ENCODE measurements around the gene ACTR1A.
"Not testable (repeated sequence)": the region's sequence is repeated elsewhere in the genome, so short reads cannot be mapped to it uniquely, and the experiment has no call there.

ACTR1A gene

DNA sequence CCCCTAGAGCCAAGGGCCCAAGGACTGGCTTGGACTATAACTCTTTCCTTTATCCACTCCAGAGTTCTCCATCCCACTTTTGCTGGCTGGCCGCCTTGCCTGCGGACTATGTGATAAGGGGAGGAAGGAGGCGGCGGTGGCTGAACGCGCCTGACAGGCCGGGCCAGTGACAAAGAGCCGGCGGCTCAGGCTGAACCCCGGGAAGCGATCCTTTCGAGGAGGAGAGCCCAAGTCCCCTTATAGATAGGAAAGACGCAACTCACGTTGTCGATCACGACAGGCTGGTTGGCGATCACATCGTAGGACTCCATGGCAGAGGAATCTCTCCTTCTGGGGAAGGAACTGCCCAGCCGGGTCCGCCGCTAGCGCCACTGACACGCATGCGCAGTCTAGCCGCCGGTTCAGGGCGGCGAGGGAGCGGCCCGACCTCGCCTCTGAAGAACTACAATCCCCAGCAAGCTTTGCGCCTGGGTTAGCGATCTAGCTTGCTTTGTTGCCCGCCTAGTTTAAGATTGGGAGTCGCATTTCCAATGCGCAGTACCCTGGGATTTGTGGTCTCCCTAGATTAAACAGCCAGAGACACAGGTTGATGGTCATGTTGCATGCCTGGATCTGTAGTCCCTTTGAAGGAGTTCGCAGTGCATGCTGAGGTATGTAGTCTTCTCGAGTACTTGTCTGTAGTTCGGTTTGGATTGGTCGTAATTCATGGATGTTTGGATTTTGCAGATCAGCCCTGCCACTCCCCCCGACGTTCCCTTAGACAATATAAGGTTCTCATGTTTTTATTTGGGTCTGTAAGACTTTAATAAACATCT, at the start of gene ACTR1A:
TSS of gene ACTR1A (minus strand) at position 376 of the 815 bp plus-strand sequence. CDS start at position 311, 65 bp downstream.
- peak; percentile 97 for DNase-seq

DNA sequence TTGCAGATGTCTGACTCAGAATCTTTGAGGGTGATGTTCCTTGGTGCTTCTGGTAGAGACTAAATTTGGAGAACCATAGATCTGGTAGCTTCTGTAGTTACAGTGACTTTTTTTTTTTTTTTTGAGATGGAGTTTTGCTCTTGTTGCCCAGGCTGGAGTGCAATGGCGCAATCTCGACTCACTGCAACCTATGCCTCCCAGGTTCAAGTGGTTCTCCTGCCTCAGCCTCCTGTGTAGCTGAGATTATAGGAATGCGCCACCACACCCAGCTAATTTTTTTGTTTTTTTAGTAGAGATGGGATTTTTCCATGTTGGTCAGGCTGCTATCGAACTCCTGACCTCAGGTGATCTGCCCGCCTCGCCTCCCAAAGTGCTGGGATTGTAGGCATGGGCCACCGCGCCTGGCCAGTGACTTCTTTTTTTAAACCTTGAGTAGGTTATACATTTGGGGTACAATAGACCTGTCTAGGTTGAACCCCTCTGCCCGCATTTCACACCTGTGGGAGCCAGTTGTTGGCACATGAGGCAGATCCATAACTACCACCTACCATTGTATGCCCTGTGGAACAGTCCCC, 48.2 kb upstream of the ACTR1A start:
- no peak for DNase-seq

- DNase-seq: no peak
Observed at GRCh38 chr10:102549549-102549948, 47.0 kb upstream of the ACTR1A start.

DNA sequence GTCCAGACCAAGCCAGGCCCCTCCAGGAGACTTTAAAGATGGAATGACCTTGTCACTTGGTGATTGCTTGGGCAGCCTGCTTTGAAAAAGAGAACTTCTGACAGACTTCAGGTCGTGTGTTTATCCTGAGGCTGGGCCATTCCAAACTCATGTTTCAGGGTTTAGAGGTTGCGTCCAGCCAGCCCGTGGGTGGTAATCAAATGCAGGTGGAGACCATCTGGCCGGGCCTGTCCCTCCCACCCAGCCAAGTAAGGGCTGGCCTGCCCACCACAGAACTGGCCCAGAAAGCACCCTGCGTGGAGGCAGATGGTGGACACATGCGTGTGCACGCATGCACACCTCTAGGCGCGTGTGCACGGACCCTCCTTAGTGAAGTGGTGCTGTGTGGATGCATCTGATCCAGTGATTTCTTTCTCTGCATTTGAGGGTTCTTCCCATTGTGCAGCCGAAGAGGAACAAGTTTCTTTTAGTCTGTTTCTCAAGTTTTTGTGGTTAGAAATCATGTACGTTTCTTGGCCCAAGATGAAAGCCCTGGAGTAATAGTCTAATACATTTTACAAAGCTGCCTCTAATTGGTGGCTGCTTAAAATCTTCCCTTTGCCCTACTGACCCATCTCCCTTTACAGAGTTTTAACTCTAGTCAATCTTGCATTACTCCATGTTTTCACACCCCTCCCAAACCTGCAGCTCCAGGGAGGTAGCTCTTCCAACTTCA, 44.3 kb upstream of the ACTR1A start:
- DNase-seq: no peak

GRCh38 chr10:102545997-102546396, 43.5 kb upstream of the ACTR1A start:
- DNase-seq: no peak

- DNase-seq: no peak
Observed at GRCh38 chr10:102545265-102545871, 42.9 kb upstream of the ACTR1A start.

DNA sequence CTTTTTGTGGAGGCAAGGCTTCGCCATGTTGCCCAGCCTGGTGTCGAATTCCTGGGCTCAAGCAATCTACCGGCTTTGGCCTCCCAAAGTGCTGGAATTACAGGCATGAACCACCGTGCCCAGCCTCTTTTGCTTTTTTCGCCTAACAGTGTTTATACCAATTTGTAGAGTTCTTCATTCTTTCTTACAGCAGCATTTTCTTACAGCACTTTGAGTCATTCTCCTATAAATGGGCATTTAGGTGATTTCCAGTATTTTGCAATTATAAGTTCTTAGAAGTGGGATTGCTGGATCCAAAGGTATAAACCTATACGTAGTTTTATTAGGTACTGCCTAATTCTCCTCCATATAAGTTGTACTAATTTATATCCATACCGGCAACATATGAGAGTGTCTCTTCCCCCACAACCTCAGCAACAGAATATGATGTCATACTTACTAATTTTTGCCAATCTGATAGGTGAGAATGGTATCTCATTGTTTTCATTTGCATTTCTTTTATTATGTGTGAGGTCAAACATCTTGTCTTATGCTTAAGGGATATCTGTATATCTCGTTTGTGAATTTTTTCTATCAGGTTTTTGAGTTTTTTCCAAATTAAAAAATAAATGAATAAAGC, 40.4 kb upstream of the ACTR1A start:
- peak; percentile 12 for DNase-seq

- DNase-seq: peak; percentile 7
Observed at GRCh38 chr10:102540023-102540422, 37.5 kb upstream of the ACTR1A start.

DNA sequence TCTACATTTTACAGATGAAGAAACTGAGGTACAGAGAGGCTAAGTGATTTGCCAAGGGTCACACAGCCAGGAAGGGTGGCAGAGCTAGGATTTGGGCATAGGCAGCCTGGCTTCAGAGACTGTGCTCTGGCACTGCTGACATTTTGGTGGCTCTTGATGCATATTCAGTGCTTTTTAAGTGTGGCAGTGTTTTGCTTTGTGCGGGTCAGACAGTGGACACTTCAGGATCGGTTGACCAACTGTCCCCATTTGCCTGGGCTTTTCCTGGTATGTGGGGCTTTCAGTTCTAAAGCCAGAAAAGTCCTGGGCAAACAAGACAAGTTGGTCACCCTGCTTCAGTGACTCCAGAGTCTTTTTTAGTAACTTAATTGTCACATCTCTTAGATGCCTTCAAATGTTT, 36.3 kb upstream of the ACTR1A start:
- DNase-seq: no peak

DNA sequence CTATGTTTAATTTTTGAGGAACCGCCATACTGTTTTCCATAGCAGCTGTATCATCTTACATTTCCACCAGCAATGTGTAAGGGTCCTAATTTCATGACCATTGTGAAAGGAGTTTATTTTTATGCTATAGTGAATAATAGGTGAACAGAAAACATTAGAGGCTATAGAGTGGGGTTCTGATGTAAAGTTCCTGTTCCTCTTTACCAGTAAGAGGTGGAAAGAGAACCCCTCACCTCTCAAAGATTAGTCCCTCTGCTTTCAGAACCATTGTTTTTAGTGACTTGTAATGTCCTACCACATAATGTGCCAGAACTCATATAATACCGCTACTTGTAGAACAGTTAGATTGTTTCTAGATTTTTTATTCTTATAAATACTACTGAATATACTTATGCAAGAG, 35.4 kb upstream of the ACTR1A start:
- no peak for DNase-seq

DNA sequence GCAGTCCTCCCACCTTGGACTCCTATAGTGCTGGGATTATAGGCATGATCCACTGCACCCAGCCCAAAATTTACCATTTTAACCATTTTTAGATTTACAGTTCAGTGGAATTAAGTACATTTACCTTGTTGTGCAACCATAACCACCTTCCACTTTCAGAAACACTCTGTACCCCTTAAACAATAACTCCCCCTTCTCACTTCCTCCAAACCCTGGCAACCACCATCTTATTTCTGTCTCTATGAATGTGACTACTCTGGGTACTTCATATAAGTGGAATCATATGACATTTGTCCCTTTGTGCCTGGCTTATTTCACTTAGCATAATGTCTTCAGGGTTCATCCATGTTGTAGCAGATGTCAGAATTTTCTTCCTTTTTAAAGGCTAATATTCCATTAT, 34.9 kb upstream of the ACTR1A start:
- DNase-seq: no peak

DNA sequence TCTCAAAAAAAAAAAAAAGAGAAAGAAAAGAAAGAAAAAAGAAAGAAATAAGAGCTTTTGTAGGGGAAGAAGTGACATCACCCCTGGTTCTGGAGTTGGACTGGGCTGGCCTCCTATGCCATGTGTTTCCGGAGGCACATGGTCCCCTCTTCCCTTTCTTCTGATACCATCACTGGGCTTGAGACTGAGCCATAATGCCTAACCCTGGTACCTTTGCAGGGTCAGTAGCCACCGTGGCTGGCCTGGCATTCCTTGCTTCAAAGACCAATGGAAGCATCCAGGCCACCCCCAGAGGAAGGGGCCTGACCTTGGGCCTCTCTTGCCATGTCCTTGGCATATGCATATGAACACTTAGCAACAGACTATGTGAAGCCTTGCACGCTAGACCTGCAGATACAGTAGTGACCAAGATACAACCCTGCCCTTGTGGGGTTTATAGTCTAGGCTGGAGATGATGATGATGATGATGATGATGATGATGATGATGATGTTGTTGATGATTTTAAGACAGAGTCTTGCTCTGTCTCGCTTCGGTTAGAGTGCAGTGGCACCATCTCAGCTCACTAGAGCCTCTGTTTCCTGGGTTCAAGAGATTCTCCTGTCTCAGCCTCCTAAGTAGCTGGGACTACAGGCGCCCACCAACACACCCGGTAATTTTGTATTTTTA, 33.1 kb upstream of the ACTR1A start:
- no peak for DNase-seq

GRCh38 chr10:102534966-102535365, 32.5 kb upstream of the ACTR1A start:
- not testable (repeated sequence) for DNase-seq

DNA sequence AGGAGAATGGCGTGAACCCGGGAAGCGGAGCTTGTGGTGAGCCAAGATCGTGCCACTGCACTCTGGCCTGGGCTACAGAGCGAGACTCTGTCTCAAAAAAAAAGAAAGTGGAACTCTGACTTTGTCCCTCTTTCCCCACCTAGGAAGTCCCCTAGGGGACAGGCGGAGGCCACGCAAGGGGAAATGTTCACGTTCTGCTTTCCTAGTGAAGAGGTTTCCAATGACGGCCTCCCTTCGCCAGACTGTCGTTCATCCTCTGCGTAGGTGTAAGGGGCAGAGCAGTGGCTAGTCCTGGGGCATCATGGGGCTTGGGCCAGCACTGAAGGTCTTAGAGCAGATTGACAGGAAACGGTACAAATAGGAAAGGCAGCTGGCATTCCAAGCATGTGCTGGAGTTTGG, 31.8 kb upstream of the ACTR1A start:
- no peak for DNase-seq

DNA sequence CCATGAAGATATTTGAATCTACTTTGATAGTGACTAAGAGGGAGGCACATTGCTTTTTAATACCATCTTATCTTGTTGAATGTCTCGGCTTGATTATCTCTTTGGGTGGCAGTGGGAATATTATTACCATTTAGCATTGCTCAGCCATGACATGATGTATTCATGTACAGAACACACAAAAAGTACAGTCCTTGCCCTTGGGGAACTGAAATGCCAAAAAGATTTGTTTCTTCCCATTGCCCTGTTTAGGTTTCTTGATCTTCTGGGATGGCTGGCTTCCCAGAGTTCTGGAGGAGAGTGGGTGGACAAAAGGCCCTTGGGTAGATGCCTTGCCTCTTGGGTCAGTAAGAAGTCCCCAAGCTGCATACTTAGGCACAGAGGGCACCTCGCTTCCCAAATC, 25.0 kb upstream of the ACTR1A start:
- no peak for DNase-seq

DNA sequence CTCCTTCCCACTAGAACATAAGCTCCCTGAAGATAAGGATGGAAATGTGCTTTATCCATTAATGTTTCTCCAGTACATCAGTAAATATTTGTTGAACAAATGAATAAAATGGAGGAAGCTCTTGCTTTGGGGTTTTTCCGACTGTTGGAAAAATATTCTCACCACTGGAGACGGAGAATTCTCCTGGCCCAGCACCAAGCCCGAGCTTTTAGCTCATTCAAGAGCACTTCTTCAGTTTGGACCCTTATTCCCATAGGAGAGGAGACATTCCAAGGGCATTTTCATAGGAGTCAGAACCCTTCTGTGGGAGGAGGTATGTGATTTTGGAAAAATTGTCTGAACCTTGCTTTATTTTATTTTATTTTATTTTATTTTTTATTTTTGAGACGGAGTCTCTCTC, 22.2 kb upstream of the ACTR1A start:
- no peak for DNase-seq

- DNase-seq: no peak
Observed at GRCh38 chr10:102523250-102524029, 20.9 kb upstream of the ACTR1A start.

DNA sequence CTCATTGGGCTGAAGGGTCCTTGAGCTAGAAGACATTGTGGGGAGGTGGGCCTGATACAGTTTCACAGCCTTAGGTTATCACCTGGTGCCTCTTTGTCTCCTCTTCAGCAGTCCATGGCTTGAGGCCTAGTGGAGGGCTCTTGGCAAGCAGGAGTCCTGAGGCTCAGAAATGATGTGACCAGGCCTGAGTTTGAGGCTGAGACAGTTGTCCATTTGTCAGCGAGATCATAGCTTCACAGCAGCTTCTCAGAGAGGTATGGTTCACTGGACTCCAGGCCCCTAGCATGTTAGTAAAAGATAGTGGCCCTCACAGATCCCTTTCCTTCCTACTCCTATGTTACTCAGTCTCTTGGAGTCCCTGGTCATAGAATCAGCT, 20.4 kb upstream of the ACTR1A start:
- no peak for DNase-seq

DNA sequence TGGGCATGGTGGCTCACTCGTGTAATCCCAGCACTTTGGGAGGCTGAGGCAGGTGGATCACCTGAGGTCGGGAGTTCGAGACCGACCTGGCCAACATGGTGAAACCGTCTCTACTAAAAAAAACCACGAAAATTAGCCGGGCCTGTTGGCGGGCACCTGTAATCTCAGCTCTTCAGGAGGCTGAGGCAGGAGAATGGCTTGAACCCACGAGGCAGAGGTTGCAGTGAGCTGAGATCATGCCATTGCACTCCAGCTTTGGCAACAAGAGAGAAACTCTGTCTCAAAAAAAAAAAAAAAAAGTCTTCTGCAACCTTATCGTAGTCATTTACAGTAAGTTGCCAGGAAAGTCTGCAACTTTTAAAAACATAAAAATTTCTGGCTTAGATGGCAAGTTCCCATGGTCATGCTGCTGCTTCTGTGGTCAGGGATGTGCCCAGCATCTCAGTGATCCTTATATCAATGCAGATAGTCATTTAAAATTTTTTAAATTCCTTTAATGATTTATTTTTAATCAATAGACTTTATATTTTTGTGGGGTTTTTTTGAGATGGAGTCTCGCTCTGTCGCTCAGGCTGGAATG, 16.8 kb upstream of the ACTR1A start:
- no peak for DNase-seq

DNA sequence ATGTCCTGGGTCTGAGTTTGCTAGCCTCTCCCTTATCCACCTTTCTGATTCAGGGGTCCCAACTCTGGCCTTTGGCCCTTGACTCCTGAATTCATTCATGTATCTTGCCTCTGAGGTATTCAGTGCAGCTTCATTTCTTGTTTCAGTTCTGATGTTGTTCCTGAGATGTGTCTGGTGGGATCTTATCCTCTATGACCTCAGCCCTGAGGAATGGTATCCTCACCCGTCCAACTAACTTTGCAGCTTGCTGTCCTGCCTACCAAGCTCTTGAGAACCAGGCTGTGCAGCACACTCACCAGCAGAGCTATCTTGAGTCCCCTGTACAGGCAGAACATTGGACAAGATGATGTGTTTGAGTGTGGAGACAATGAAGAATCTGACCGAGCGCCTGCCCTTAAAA, 15.0 kb upstream of the ACTR1A start:
- no peak for DNase-seq

DNA sequence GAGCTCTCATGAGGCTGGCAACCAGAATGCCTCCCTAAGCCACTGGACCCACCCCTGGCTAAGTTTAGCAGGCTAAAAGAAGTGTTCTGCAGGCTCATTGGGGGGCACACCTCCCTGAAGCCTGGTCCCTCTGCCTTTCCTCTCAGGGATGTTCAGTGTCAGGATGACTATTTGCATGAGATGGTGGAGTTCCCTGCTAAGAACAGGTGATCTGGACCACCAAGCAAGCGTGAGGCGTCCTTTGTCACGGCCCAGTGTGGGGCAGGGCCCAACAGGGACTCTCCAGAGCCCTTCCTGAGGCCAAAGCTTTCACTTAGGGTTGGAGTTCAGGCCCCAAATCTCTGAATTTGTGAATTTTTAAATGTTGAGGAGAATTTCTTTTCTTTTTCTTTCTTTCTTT, 13.2 kb upstream of the ACTR1A start:
- no peak for DNase-seq
